ENCODE results near the gene DAD1. TPM values are rescaled to one million over a fixed set of nuclear protein-coding genes. Genes with fewer than 3 reads are reported as not detected.
"Not testable (repeated sequence)": the region's sequence is repeated elsewhere in the genome, so short reads cannot be mapped to it uniquely, and the experiment has no call there.

Gene DAD1
- total RNA-seq, 2 experiments from 2014 or later = 194 to 196 TPM

GRCh38 chr14:22556021-22556989, 32.7 kb downstream of the DAD1 start:
- no peak for TF ChIP-seq CTCF (IDR thresholded peaks at IDR 0.05)
- ATAC-seq = peak; percentile 61
- peaks cover 85% of the 10 kb centered on the region for H3K4me1 Mint-ChIP-seq (ENCODE audit: low read depth)
- no peaks in the 10 kb centered on the region for H3K9me3 Mint-ChIP-seq
- peak overlapping the region; percentile 82 for H3K4me3 Mint-ChIP-seq
- peak overlapping the region; percentile 94 for H3K27ac Mint-ChIP-seq
- DNase-seq = peak; percentile 100
- peaks cover 3% of the 10 kb centered on the region for H3K27me3 Mint-ChIP-seq
- intact Hi-C loops (cut with micrococcal nuclease) = loop anchor here (5.0 to 10.0 kb wide), 3 partner anchors 639 to 812 kb away; no protein-coding TSS in a partner anchor
- ChIA-PET CTCF (interaction anchor here (0.6 to 3.5 kb wide), 57 partner anchors 7 to 833 kb away, joined by 3 to 249 read pairs (median 5); partner anchors contain the start of genes ABHD4, AJUBA, DAD1 and MRPL52), POLR2A (interaction anchor here (0.5 to 14.7 kb wide), 34 partner anchors 10 to 913 kb away, joined by 3 to 575 read pairs (median 4); partner anchors contain the start of genes DAD1, LRP10 and OXA1L)
- peaks cover 40% of the 10 kb centered on the region for H3K36me3 Mint-ChIP-seq (ENCODE audit: low read depth)

- Mint-ChIP-seq H3K4me3 (peak overlapping the region; percentile 82), H3K27me3 (peaks cover 3% of the 10 kb centered on the region), H3K27ac (peak overlapping the region; percentile 94), H3K4me1 (ENCODE audit: low read depth) (peaks cover 85% of the 10 kb centered on the region), H3K9me3 (no peaks in the 10 kb centered on the region), H3K36me3 (ENCODE audit: low read depth) (peaks cover 48% of the 10 kb centered on the region)
- CTCF ChIA-PET = interaction anchor here (0.7 to 3.5 kb wide), 39 partner anchors 8 to 832 kb away, joined by 3 to 249 read pairs (median 7); partner anchors contain the start of genes ABHD4, DAD1, MRPL52 and OXA1L
- ATAC-seq (peak; percentile 28), DNase-seq (peak; percentile 83)
- POLR2A ChIA-PET = interaction anchor here (0.5 to 14.7 kb wide), 27 partner anchors 9 to 913 kb away, joined by 3 to 575 read pairs (median 4); partner anchors contain the start of genes DAD1, LRP10 and OXA1L
- TF ChIP-seq CTCF (IDR thresholded peaks at IDR 0.05) = no peak
- intact Hi-C loops (cut with micrococcal nuclease) = loop anchor here (5.0 to 10.0 kb wide), 3 partner anchors 638 to 811 kb away; no protein-coding TSS in a partner anchor
Observed at GRCh38 chr14:22555384-22556011, 33.5 kb downstream of the DAD1 start.

GRCh38 chr14:22554498-22555383, 34.3 kb downstream of the DAD1 start:
- DNase-seq = peak; percentile 75
- intact Hi-C loops (cut with micrococcal nuclease) = loop anchor here (5.0 to 10.0 kb wide), 4 partner anchors 37 to 810 kb away; no protein-coding TSS in a partner anchor
- ChIA-PET CTCF (interaction anchor here (1.2 to 3.5 kb wide), 24 partner anchors 8 to 831 kb away, joined by 3 to 249 read pairs (median 8); partner anchors contain the start of gene DAD1), POLR2A (interaction anchor here (1.0 to 14.7 kb wide), 13 partner anchors 8 to 703 kb away, joined by 3 to 575 read pairs (median 12); partner anchors contain the start of gene DAD1)
- TF ChIP-seq CTCF (IDR thresholded peaks at IDR 0.05) = no peak
- Mint-ChIP-seq H3K36me3 (ENCODE audit: low read depth) (peaks cover 51% of the 10 kb centered on the region), H3K4me3 (peak overlapping the region; percentile 82), H3K9me3 (no peaks in the 10 kb centered on the region), H3K4me1 (ENCODE audit: low read depth) (peaks cover 85% of the 10 kb centered on the region), H3K27ac (peak overlapping the region; percentile 94), H3K27me3 (peaks cover 3% of the 10 kb centered on the region)
- ATAC-seq = no peak

- Mint-ChIP-seq H3K4me1 (ENCODE audit: low read depth) (peaks cover 86% of the 10 kb centered on the region), H3K4me3 (peak overlapping the region; percentile 82), H3K36me3 (ENCODE audit: low read depth) (peaks cover 56% of the 10 kb centered on the region), H3K27ac (peak overlapping the region; percentile 94)
- ChIA-PET POLR2A (interaction anchor here (1.6 to 14.7 kb wide), 6 partner anchors 8 to 47 kb away, joined by 4 to 575 read pairs (median 362); partner anchors contain the start of gene DAD1), CTCF (interaction anchor here (3.5 to 4.9 kb wide), 3 partner anchors 16 to 28 kb away, joined by 17 to 249 read pairs (median 45); no protein-coding TSS in a partner anchor)
- not testable (repeated sequence) for H3K9me3 Mint-ChIP-seq, ATAC-seq, H3K27me3 Mint-ChIP-seq
- peak; percentile 54 for DNase-seq
- intact Hi-C loops (cut with micrococcal nuclease) = loop anchor here (5.0 to 10.0 kb wide), 2 partner anchors 37 to 809 kb away; no protein-coding TSS in a partner anchor
Observed at GRCh38 chr14:22553861-22554497, 35.0 kb downstream of the DAD1 start.
